GM10266 (cell line): ENCODE results near the gene SETBP1.
"Not testable (repeated sequence)": the region's sequence is repeated elsewhere in the genome, so short reads cannot be mapped to it uniquely, and the experiment has no call there.

Experiments
- DNase-seq: peaks from one replicate; pipeline ENCODE4 v3.0.0; 2012; ENCODE audit errors: extremely low spot score
- TF ChIP-seq, protein P1 (sequence below): IDR thresholded peaks from 2 replicates; pipeline ENCODE4 v1.5.1; 2012; ENCODE audit warnings: mild to moderate bottlenecking, low read depth; ENCODE audit not compliant: control insufficient read depth, insufficient read depth; ENCODE audit errors: missing control alignments

The SETBP1 gene

DNA sequence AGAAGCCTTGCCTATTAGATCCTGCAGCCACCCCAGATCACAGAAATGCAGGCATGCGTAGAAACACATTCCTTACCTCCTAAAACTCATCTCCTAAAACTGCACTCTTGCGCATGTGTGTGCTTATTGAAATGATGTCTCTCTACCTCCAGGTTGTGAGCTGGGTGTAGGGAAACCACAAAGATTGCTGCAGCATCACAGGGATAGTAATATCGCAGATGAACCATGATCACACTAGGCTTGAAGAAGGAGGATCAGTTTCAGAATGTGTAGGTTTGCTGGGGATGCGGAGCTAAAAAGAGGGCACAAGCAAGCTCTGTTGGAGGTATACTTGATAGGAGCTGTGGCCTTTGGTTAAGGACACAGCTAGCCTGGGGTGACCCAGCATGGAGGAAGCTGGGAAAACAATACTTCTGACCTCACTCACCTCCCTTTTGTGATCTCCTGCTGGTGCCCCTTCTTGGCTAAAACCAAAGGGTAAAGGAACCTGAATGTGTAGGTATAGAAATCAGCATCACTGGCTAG lies 118.8 kb downstream of the SETBP1 start:
- TF ChIP-seq, protein P1, sequence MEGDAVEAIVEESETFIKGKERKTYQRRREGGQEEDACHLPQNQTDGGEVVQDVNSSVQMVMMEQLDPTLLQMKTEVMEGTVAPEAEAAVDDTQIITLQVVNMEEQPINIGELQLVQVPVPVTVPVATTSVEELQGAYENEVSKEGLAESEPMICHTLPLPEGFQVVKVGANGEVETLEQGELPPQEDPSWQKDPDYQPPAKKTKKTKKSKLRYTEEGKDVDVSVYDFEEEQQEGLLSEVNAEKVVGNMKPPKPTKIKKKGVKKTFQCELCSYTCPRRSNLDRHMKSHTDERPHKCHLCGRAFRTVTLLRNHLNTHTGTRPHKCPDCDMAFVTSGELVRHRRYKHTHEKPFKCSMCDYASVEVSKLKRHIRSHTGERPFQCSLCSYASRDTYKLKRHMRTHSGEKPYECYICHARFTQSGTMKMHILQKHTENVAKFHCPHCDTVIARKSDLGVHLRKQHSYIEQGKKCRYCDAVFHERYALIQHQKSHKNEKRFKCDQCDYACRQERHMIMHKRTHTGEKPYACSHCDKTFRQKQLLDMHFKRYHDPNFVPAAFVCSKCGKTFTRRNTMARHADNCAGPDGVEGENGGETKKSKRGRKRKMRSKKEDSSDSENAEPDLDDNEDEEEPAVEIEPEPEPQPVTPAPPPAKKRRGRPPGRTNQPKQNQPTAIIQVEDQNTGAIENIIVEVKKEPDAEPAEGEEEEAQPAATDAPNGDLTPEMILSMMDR, result no peak

GRCh38 chr18:44799907-44800421 lies 119.3 kb downstream of the SETBP1 start:
- DNase-seq, result no peak
- TF ChIP-seq, protein P1, result no peak

More for the DNA sequence above, 118.8 kb downstream of the SETBP1 start:
- peak; percentile 21 for DNase-seq

DNA sequence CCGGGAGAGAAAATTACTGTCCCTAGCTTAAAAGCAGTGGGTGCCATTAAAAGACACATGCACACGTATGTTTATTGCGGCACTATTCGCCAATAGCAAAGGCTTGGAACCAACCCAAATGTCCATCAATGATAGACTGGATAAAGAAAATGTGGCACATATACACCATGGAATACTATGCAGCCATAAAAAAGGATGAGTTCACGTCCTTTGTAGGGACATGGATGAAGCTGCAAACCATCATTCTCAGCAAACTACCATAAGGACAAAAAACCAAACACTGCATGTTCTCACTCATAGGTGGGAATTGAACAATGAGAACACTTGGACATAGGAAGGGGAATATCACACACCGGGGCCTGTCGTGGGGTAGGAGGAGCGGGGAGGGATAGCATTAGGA lies 120.1 kb downstream of the SETBP1 start:
- DNase-seq, result not testable (repeated sequence)

GRCh38 chr18:44801781-44802180 lies 121.1 kb downstream of the SETBP1 start:
- no peak for DNase-seq
- TF ChIP-seq, protein P1, result no peak

- TF ChIP-seq, protein P1, result no peak
- no peak for DNase-seq
Observed at GRCh38 chr18:44802508-44802907, 121.8 kb downstream of the SETBP1 start.

- DNase-seq, result no peak
- TF ChIP-seq, protein P1, result no peak
Observed at GRCh38 chr18:44803019-44803650, 122.4 kb downstream of the SETBP1 start.

GRCh38 chr18:44804033-44804432 lies 123.3 kb downstream of the SETBP1 start:
- TF ChIP-seq, protein P1, result no peak
- DNase-seq, result no peak
